NAMALWA (cell line): ENCODE results near the gene DZIP1L.

Experiments
- DNase-seq: peaks from one replicate; pipeline ENCODE4 v3.0.0-alpha.2; 2015; ENCODE audit warnings: low spot score

DZIP1L gene

GRCh38 chr3:138068579-138069174, 46.7 kb downstream of the DZIP1L start:
- DNase-seq, result peak; percentile 84

- DNase-seq, result no peak
These were observed 47.4 kb downstream of the DZIP1L start for GRCh38 chr3:138068046-138068445.

- no peak for DNase-seq
These were observed 48.4 kb downstream of the DZIP1L start for GRCh38 chr3:138066972-138067371.

- no peak for DNase-seq
These were observed 49.0 kb downstream of the DZIP1L start for GRCh38 chr3:138066383-138066782.

- DNase-seq, result no peak
These were observed 49.5 kb downstream of the DZIP1L start for GRCh38 chr3:138065949-138066348.

- DNase-seq, result no peak
These were observed 52.0 kb downstream of the DZIP1L start for GRCh38 chr3:138063416-138063815.

GRCh38 chr3:138062626-138063025, 52.8 kb downstream of the DZIP1L start:
- no peak for DNase-seq

GRCh38 chr3:138062037-138062436, 53.4 kb downstream of the DZIP1L start:
- no peak for DNase-seq

- DNase-seq, result peak; percentile 18
These were observed 54.6 kb downstream of the DZIP1L start for GRCh38 chr3:138060792-138061191.

- no peak for DNase-seq
These were observed 56.1 kb downstream of the DZIP1L start for GRCh38 chr3:138059261-138059660.

- DNase-seq, result no peak
These were observed 58.0 kb downstream of the DZIP1L start for GRCh38 chr3:138057384-138057783.

- DNase-seq, result no peak
These were observed 61.4 kb downstream of the DZIP1L start for GRCh38 chr3:138054057-138054456.

GRCh38 chr3:138051947-138052802, 63.2 kb downstream of the DZIP1L start:
- DNase-seq, result peak; percentile 68

- DNase-seq, result no peak
These were observed 66.1 kb downstream of the DZIP1L start for GRCh38 chr3:138049157-138049919.

GRCh38 chr3:138047596-138048158, 67.7 kb downstream of the DZIP1L start:
- no peak for DNase-seq

GRCh38 chr3:138046955-138047354, 68.5 kb downstream of the DZIP1L start:
- DNase-seq, result no peak

- DNase-seq, result no peak
These were observed 69.3 kb downstream of the DZIP1L start for GRCh38 chr3:138046085-138046484.

- DNase-seq, result no peak
These were observed 72.0 kb downstream of the DZIP1L start for GRCh38 chr3:138043266-138044029.

GRCh38 chr3:138042043-138042442, 73.4 kb downstream of the DZIP1L start:
- no peak for DNase-seq

- no peak for DNase-seq
These were observed 76.5 kb downstream of the DZIP1L start for GRCh38 chr3:138038725-138039462.

- DNase-seq, result no peak
These were observed 78.8 kb downstream of the DZIP1L start for GRCh38 chr3:138036572-138036971.
